ENCODE results near the gene DENND4B. TPM values are rescaled to one million over a fixed set of nuclear protein-coding genes. Genes with fewer than 3 reads are reported as not detected.

DENND4B gene
- total and polyA plus RNA-seq, 9 of the 15 experiments (the other 6 are each of a cell fraction or from before 2014, with no cell fraction given), result 9.5 to 80.5 (median 23.1) TPM

DNA sequence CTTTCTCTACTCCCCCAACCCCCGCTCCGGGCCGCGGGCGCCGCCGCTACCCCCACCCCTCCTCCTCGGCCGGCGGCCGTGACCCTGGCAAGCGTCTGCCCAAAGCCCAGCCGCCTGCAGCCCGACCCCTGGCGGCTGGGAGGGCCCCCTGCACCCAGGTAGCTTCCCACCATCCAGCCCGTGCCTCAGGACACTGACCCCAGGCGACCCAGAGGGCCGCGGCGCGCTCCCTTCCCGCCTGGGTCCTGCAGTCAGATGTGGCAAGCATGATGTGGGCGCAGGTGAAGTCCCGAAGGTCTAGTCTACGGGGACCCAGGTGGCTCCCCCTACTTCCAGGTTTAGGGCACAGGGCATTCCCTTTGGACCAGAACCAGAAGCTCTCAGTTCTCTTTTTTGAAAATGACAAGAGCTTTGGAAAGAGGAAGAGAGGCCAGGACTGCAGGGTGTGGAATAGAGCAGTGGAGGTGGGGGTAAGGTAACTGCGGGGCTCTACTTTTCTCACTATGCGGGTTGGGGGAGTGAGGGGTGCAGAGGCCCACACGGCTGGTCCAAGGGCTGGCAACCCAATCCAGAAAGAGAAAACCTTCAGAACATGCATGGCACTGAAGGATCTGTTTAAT is at the start of gene DENND4B (continued):
- TF ChIP-seq, protein P1, sequence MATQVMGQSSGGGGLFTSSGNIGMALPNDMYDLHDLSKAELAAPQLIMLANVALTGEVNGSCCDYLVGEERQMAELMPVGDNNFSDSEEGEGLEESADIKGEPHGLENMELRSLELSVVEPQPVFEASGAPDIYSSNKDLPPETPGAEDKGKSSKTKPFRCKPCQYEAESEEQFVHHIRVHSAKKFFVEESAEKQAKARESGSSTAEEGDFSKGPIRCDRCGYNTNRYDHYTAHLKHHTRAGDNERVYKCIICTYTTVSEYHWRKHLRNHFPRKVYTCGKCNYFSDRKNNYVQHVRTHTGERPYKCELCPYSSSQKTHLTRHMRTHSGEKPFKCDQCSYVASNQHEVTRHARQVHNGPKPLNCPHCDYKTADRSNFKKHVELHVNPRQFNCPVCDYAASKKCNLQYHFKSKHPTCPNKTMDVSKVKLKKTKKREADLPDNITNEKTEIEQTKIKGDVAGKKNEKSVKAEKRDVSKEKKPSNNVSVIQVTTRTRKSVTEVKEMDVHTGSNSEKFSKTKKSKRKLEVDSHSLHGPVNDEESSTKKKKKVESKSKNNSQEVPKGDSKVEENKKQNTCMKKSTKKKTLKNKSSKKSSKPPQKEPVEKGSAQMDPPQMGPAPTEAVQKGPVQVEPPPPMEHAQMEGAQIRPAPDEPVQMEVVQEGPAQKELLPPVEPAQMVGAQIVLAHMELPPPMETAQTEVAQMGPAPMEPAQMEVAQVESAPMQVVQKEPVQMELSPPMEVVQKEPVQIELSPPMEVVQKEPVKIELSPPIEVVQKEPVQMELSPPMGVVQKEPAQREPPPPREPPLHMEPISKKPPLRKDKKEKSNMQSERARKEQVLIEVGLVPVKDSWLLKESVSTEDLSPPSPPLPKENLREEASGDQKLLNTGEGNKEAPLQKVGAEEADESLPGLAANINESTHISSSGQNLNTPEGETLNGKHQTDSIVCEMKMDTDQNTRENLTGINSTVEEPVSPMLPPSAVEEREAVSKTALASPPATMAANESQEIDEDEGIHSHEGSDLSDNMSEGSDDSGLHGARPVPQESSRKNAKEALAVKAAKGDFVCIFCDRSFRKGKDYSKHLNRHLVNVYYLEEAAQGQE (IDR thresholded peaks at IDR 0.05; ENCODE audit: borderline replicate concordance), result peak; percentile 50; the same call in 1 of the 2 replicates
- TF ChIP-seq, protein P1 (CRISPR knock-in tag; IDR thresholded peaks at IDR 0.05; ENCODE audit: low read depth), result no peak
- no peak for TF ChIP-seq ZNF12 (CRISPR knock-in tag; IDR thresholded peaks at IDR 0.05)
- no peak for TF ChIP-seq ESRRB (CRISPR knock-in tag; IDR thresholded peaks at IDR 0.05; ENCODE audit: borderline replicate concordance)
- no peak for TF ChIP-seq ZSCAN29 (IDR thresholded peaks at IDR 0.05)
- TF ChIP-seq DPF2 (IDR thresholded peaks at IDR 0.05), result 0 out of 2 replicates have a peak, but pooled peaks have one; percentile 32
- no peak for TF ChIP-seq ZFPM2 (CRISPR knock-in tag; IDR thresholded peaks at IDR 0.05)
- TF ChIP-seq U2AF1 (optimal IDR thresholded peaks at IDR 0.05; ENCODE audit: low read depth, low read length), result peak; percentile 45
- TF ChIP-seq SP2 (IDR thresholded peaks at IDR 0.05; ENCODE audit: extremely low read depth, low read depth, low read length, poor library complexity, severe bottlenecking), result peak; percentile 72
- TF ChIP-seq TBP (optimal IDR thresholded peaks at IDR 0.05; ENCODE audit: low read depth, low read length), result no peak
- no peak for TF ChIP-seq NFIX (CRISPR knock-in tag; IDR thresholded peaks at IDR 0.05; ENCODE audit: low read depth)
- TF ChIP-seq, protein P2, sequence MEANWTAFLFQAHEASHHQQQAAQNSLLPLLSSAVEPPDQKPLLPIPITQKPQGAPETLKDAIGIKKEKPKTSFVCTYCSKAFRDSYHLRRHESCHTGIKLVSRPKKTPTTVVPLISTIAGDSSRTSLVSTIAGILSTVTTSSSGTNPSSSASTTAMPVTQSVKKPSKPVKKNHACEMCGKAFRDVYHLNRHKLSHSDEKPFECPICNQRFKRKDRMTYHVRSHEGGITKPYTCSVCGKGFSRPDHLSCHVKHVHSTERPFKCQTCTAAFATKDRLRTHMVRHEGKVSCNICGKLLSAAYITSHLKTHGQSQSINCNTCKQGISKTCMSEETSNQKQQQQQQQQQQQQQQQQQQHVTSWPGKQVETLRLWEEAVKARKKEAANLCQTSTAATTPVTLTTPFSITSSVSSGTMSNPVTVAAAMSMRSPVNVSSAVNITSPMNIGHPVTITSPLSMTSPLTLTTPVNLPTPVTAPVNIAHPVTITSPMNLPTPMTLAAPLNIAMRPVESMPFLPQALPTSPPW (CRISPR knock-in tag; IDR thresholded peaks at IDR 0.05), result peak; percentile 92
- TF ChIP-seq, protein P3, sequence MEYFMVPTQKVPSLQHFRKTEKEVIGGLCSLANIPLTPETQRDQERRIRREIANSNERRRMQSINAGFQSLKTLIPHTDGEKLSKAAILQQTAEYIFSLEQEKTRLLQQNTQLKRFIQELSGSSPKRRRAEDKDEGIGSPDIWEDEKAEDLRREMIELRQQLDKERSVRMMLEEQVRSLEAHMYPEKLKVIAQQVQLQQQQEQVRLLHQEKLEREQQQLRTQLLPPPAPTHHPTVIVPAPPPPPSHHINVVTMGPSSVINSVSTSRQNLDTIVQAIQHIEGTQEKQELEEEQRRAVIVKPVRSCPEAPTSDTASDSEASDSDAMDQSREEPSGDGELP (CRISPR knock-in tag; IDR thresholded peaks at IDR 0.05; ENCODE audit: borderline replicate concordance), result peak; percentile 78
- TF ChIP-seq SMARCC2 (IDR thresholded peaks at IDR 0.05; ENCODE audit: low read depth), result no peak
- no peak for TF ChIP-seq JUNB (CRISPR knock-in tag; conservative IDR thresholded peaks at IDR 0.05)
- TF ChIP-seq SIN3B (IDR thresholded peaks at IDR 0.05; ENCODE audit: low read depth), result no peak
- no peak for TF ChIP-seq EWSR1 (IDR thresholded peaks at IDR 0.05; ENCODE audit: borderline replicate concordance, low read depth, partially characterized antibody)

Data from K562 (cell line).